ENCODE measurements around the gene EMILIN1.

The EMILIN1 gene

DNA sequence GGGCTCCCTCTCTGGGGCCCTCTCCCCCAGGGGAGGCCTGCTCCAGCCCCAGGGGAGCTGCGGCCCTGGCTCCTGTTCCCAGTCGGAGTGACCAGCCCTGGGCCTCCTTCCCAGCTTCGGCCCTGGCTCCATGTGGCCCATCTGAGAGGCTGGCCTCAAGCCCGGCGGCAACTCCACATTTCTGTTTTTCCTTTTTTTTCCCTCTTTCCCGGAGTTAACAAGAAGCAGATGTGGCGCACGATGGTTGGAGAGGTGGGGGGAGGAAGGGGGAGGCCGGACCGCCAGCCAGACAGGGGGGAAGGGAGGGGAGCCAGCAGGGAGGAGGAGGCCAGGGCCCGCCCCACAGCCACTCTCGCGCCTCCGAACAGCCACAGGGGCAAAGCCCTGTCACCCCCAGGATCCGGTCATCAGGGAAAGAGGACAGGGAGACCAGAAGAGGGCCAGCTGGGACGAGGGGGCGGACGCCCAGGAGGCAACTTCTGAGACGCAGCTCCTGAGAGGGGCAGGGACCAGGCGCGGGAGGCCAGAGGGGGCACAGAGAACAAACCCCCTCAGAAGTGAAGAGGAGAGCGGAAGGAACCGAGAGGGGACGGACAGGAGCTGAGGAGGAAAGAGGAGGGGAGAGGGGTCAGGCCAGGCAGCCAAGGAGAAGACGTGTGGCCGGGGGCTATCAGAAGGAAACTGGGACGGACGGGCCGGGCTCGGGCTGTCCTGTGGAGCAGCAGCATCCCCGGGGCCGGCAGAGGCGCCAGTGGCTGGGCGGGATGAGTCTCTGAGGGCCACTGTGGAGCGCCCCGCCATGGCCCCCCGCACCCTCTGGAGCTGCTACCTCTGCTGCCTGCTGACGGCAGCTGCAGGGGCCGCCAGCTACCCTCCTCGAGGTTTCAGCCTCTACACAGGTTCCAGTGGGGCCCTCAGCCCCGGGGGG, at the start of gene EMILIN1:
Gene EMILIN1 (plus strand): TSS at position 349 of the 928 bp plus-strand sequence. CDS start 451 bp downstream, at position 800.
- no peaks in the 10 kb centered on the region for H3K9me3 Mint-ChIP-seq
- intact Hi-C loops (cut with micrococcal nuclease) = no loop called here
- no peaks in the 10 kb centered on the region for H3K36me3 Mint-ChIP-seq (ENCODE audit: low read depth)
- peak within 1 kb of the TSS; percentile 64 for H3K4me3 Mint-ChIP-seq
- H3K27me3 Mint-ChIP-seq = peaks cover 9% of the 10 kb centered on the region
- peaks cover 76% of the 10 kb centered on the region for H3K4me1 Mint-ChIP-seq (ENCODE audit: low read depth)
- peak within 1 kb of the TSS; percentile 66 for H3K27ac Mint-ChIP-seq

DNA sequence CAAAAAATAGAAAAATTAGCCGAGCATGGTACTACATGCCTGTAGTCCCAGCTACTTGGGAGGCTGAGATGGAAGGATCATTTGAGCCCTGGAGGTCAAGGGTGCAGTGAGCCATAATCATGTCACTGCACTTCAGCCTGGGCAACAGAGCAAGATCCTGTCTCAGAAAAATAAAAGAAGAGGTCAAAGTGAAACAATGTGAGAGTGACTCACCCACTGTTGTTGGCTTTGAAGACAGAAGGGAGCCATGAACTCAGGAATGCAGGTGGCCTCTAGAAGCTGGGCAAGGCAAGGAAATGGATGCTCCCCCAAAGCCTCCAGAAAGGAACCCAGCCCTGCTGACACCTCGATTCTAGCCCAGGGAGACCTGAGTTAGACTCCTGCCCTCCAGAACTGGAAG, 49.4 kb upstream of the EMILIN1 start:
- Mint-ChIP-seq H3K27ac (no peak overlapping the region), H3K27me3 (no peaks in the 10 kb centered on the region), H3K4me1 (ENCODE audit: low read depth) (peaks cover 22% of the 10 kb centered on the region), H3K36me3 (ENCODE audit: low read depth) (peaks cover 70% of the 10 kb centered on the region), H3K4me3 (no peak overlapping the region), H3K9me3 (no peaks in the 10 kb centered on the region)
- intact Hi-C loops (cut with micrococcal nuclease) = no loop called here

DNA sequence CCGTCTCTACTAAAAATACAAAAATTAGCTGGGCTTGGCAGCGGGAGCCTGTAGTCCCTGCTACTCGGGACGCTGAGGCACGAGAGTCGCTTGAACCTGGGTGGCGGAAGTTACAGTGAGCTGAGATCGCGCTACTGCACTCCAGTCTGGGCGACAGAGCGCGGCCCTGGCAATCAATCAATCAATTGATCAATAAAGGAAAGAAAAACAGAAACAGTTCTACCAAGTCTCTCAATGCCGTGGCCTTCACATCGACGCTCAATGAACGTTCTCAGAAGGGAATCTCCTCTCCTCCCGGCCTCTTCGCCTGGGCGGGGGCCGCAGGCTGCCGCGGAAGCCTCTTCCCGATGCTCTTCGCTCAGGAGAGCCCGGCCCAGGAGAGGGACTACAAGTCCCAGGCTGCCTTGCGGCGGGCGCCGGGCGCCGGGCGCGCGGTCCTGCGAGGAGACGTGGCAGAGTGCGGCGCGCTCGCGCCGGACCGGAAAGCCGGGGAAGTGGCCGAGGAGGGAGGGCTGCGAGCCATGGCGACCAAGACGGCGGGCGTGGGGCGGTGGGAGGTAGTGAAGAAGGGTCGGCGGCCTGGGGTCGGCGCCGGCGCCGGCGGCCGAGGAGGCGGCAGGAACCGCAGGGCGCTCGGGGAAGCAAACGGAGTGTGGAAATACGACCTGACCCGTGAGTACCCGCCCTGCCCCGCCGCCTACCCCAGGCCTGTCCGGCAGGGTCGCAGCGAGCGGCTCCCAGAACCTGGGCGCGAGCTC, 45.7 kb upstream of the EMILIN1 start, which contains the start of gene TMEM214:
Gene TMEM214 (plus strand): TSS at position 471 of the 758 bp plus-strand sequence. CDS start 51 bp downstream, at position 522.
- peak within 1 kb of the TSS; percentile 88 for H3K4me3 Mint-ChIP-seq
- H3K9me3 Mint-ChIP-seq = no peaks in the 10 kb centered on the region
- peaks cover 70% of the 10 kb centered on the region for H3K36me3 Mint-ChIP-seq (ENCODE audit: low read depth)
- peak within 1 kb of the TSS; percentile 88 for H3K27ac Mint-ChIP-seq
- peaks cover 34% of the 10 kb centered on the region for H3K4me1 Mint-ChIP-seq (ENCODE audit: low read depth)
- H3K27me3 Mint-ChIP-seq = no peaks in the 10 kb centered on the region
- intact Hi-C loops (cut with micrococcal nuclease) = loop anchor here (1.0 to 5.0 kb wide), 2 partner anchors 19 to 40 kb away; partner anchors contain the start of genes AGBL5 and OST4

DNA sequence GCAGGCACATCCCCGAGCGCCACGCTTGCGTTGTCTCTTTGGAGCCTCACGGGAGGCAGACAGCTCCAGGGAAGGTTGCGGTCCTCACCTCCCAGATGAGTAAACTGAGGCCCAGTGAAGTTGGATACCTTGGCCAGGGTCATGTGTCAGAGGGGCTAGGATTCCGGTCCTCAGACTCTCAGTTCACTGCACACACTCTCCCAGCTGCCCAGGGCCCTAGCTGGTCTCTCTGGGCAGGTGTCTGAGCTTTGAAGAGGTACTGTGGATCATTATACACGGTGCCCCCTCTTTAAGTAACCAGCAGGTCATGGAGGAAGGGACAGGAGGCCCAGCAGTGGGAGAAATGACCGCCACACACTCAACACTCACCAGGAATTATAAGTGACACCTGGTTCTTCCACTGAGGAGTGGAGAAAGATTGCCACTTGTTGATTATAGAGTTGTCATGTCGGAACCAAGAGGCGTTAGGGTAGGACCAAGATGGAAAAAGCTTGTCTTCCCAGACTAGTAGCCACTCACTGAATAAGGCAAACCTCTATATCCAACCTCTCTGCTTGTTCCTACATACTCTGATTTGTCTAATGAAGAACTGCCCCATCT, 45.1 kb upstream of the EMILIN1 start:
- no peaks in the 10 kb centered on the region for H3K27me3 Mint-ChIP-seq
- peaks cover 34% of the 10 kb centered on the region for H3K4me1 Mint-ChIP-seq (ENCODE audit: low read depth)
- H3K9me3 Mint-ChIP-seq = no peaks in the 10 kb centered on the region
- intact Hi-C loops (cut with micrococcal nuclease) = loop anchor here (5.0 kb wide), 1 partner anchor 39 kb away; the partner anchor contains the start of gene OST4
- H3K27ac Mint-ChIP-seq = peak overlapping the region; percentile 88
- peak overlapping the region; percentile 88 for H3K4me3 Mint-ChIP-seq
- H3K36me3 Mint-ChIP-seq (ENCODE audit: low read depth) = peaks cover 70% of the 10 kb centered on the region

DNA sequence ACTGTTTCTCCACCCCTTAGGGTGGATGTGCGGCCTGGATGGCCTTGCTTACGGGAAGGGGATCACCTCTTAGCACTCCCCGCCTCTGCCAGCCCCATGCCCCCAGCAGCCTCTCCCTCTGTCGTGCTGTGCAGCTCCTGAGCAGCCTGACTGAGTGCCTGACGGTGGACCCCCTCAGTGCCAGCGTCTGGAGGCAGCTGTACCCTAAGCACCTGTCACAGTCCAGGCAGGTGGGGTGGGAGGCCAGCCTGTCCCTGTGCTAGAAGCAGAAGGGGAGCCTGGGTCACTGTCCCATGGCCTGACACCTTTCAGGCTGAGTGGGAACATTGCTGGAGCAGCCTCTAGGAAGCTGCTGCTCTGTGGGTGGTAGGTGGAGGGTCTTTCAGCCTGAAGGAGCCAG, 40.4 kb upstream of the EMILIN1 start:
- no peaks in the 10 kb centered on the region for H3K27me3 Mint-ChIP-seq
- H3K36me3 Mint-ChIP-seq (ENCODE audit: low read depth) = peaks cover 95% of the 10 kb centered on the region

DNA sequence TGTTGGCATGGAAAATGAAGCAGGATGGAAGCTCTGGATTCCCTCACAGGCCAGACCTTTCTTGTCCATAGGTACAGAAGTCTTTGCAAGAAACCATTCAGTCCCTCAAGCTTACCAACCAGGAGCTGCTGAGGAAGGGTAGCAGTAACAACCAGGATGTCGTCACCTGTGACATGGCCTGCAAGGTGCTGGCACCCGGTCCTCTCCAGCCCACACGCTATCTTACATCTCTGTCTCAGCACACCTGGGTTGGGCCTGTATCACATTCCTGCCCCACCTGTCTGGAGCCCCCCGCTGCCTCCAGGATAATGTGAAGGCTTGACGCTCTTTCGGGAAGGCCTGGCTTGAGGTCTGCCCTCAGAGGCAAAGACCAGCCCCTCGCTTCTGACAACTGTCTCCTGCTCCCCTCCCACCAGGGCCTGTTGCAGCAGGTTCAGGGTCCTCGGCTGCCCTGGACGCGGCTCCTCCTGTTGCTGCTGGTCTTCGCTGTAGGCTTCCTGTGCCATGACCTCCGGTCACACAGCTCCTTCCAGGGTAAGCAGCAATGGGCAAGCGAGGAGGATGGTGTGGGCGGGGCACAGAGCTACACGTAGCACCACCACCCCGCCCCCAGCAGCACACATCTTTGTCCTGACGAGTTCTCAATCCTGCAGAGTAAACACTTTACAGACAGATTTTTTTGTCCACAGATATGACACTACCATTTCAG, 39.6 kb upstream of the EMILIN1 start:
- Mint-ChIP-seq H3K36me3 (ENCODE audit: low read depth) (peaks cover 90% of the 10 kb centered on the region), H3K27ac (no peak overlapping the region), H3K4me3 (no peak overlapping the region), H3K9me3 (no peaks in the 10 kb centered on the region), H3K27me3 (no peaks in the 10 kb centered on the region), H3K4me1 (ENCODE audit: low read depth) (peaks cover 32% of the 10 kb centered on the region)
- intact Hi-C loops (cut with micrococcal nuclease) = no loop called here

More for the DNA sequence above, 40.4 kb upstream of the EMILIN1 start:
- no peak overlapping the region for H3K4me3 Mint-ChIP-seq
- no peak overlapping the region for H3K27ac Mint-ChIP-seq
- peaks cover 36% of the 10 kb centered on the region for H3K4me1 Mint-ChIP-seq (ENCODE audit: low read depth)
- no peaks in the 10 kb centered on the region for H3K9me3 Mint-ChIP-seq
- intact Hi-C loops (cut with micrococcal nuclease) = no loop called here

DNA sequence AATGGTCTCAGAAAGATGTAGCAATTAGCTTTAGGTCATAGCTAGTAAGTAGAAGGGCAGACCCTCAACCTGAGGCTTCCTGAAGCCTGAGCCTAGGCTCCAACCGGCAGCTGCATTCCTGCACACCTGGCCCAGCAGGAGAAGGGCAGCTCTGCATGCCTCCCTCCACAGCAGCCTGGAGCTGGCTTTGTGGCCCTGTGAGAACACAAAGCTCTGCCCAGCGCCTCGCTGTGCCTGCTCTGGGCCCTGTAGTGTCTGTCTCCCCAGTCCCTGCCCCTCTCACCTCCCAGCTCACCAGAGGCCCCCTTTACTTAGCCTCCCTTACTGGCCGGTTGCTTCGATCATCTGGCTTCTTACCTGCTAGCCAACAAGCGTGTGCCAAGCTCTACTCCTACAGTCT, 39.0 kb upstream of the EMILIN1 start:
- no peak overlapping the region for H3K4me3 Mint-ChIP-seq
- H3K4me1 Mint-ChIP-seq (ENCODE audit: low read depth) = peaks cover 25% of the 10 kb centered on the region
- H3K27me3 Mint-ChIP-seq = no peaks in the 10 kb centered on the region
- no peaks in the 10 kb centered on the region for H3K9me3 Mint-ChIP-seq
- H3K36me3 Mint-ChIP-seq (ENCODE audit: low read depth) = peaks cover 84% of the 10 kb centered on the region
- intact Hi-C loops (cut with micrococcal nuclease) = no loop called here
- no peak overlapping the region for H3K27ac Mint-ChIP-seq

DNA sequence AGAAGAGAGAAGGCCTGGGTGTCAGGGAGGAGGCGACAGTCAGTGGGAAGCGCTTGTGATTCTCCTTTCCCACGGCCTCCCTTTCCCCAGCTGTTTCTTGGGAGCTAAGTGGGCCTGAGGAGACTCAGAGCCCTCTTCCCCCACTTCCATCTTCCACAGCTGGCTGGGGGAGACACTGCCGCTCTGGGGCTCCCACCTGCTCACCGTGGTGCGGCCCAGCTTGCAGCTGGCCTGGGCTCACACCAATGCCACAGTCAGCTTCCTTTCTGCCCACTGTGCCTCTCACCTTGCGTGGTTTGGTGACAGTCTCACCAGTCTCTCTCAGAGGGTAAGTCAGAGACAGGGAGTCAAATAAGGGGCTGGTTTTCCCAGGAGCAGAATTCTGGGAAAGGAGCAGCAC, 38.5 kb upstream of the EMILIN1 start:
- H3K9me3 Mint-ChIP-seq = no peaks in the 10 kb centered on the region
- intact Hi-C loops (cut with micrococcal nuclease) = no loop called here
- H3K27me3 Mint-ChIP-seq = no peaks in the 10 kb centered on the region
- no peak overlapping the region for H3K4me3 Mint-ChIP-seq
- peaks cover 81% of the 10 kb centered on the region for H3K36me3 Mint-ChIP-seq (ENCODE audit: low read depth)
- peaks cover 21% of the 10 kb centered on the region for H3K4me1 Mint-ChIP-seq (ENCODE audit: low read depth)
- no peak overlapping the region for H3K27ac Mint-ChIP-seq

DNA sequence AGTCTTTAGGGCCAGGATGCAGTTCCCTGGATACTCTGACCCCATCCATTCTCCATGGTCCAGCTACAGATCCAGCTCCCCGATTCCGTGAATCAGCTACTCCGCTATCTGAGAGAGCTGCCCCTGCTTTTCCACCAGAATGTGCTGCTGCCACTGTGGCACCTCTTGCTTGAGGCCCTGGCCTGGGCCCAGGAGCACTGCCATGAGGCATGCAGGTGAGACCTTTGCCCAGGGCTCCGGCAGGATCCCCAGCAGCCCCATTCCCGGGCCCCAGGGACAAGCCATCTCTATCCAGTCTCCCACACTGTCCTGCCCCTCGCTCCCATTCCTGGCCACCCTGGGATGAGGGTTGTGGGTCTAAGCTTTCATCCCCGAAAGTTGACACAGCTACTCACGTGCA, 38.1 kb upstream of the EMILIN1 start:
- no peaks in the 10 kb centered on the region for H3K9me3 Mint-ChIP-seq
- no peak overlapping the region for H3K27ac Mint-ChIP-seq
- no peak overlapping the region for H3K4me3 Mint-ChIP-seq
- no peaks in the 10 kb centered on the region for H3K27me3 Mint-ChIP-seq
- peaks cover 77% of the 10 kb centered on the region for H3K36me3 Mint-ChIP-seq (ENCODE audit: low read depth)
- peaks cover 17% of the 10 kb centered on the region for H3K4me1 Mint-ChIP-seq (ENCODE audit: low read depth)
- intact Hi-C loops (cut with micrococcal nuclease) = no loop called here

DNA sequence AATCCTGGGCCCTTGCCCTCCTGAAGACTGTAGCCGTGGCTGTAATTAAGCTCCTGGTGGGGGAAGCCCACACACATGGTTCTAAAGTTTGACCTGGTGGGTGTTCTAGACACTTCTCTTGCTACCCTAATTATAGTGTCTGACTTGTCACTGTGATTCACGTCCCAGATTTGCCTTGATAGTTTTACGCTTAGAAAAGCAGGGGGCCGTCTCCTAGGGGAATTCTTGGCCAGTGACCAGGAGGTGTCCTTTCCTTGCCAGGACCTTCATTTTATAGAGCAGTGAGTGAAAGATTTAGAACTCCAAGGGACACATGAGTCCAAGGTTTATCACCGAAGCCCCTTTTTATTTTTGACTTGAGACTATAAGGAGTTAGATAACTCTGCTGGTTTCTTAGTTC, 36.7 kb upstream of the EMILIN1 start:
- H3K27me3 Mint-ChIP-seq = no peaks in the 10 kb centered on the region
- H3K4me1 Mint-ChIP-seq (ENCODE audit: low read depth) = peaks cover 17% of the 10 kb centered on the region
- peaks cover 62% of the 10 kb centered on the region for H3K36me3 Mint-ChIP-seq (ENCODE audit: low read depth)
- H3K4me3 Mint-ChIP-seq = no peak overlapping the region
- no peak overlapping the region for H3K27ac Mint-ChIP-seq
- intact Hi-C loops (cut with micrococcal nuclease) = no loop called here
- no peaks in the 10 kb centered on the region for H3K9me3 Mint-ChIP-seq

DNA sequence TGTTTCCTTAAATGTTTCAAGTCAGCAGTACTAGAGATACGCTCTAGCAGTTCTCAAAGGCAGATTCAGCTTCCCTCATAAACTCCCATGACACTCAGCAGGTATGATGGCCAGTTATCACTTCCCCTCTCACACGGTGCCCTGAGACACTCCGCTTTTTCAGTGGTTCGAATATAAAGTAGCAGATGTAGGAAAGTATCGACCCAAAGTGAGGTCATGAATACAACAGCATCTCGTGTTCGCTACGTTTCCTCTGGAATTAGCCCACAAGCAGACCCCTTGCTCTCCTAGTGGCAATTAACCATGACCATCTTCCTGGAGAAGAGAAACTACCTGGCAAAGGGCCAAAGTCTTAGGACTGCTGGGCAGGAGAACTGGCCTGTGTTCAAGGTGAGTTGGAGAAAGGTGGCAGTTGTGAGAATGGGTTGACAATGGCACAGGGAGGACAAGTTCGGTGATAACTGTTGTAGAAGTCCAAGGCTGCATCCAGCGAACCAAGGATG, 36.2 kb upstream of the EMILIN1 start:
- intact Hi-C loops (cut with micrococcal nuclease) = no loop called here
- H3K4me3 Mint-ChIP-seq = no peak overlapping the region
- no peak overlapping the region for H3K27ac Mint-ChIP-seq
- no peaks in the 10 kb centered on the region for H3K27me3 Mint-ChIP-seq
- peaks cover 17% of the 10 kb centered on the region for H3K4me1 Mint-ChIP-seq (ENCODE audit: low read depth)
- H3K36me3 Mint-ChIP-seq (ENCODE audit: low read depth) = peaks cover 57% of the 10 kb centered on the region
- no peaks in the 10 kb centered on the region for H3K9me3 Mint-ChIP-seq

DNA sequence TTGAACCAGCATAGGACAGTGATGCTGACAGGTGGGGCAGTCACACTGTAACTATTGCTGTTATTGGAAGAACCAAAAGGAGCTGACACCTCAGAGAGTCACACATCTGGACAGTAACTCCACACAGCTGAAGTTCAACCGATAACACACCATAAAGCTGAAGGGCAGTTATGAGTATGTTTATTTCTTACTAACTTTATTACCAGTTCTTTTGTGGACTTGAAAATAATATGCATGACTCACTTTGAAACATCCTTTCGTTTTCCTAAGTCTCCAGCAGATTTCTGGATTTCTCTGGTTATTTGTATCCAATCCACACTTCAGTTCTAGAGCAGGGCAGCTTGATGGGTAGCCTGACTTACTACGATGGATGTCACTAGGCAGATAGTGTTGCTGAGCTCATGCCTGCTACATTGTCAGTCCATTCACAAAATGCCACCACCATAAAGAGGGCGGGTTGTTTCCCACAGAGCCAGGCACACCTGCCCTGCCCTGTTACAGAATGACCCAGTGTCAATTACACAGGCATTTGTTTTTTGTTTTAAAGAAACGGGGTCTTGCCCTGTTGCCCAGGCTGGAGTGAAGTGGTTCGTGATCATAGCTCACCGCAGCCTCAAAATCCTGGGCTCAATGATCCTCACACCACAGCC, 35.3 kb upstream of the EMILIN1 start:
- Mint-ChIP-seq H3K36me3 (ENCODE audit: low read depth) (peaks cover 48% of the 10 kb centered on the region), H3K27ac (no peak overlapping the region), H3K27me3 (no peaks in the 10 kb centered on the region), H3K4me1 (ENCODE audit: low read depth) (peaks cover 17% of the 10 kb centered on the region), H3K4me3 (no peak overlapping the region), H3K9me3 (no peaks in the 10 kb centered on the region)
- intact Hi-C loops (cut with micrococcal nuclease) = no loop called here

Data from dendritic cell treated with granulocyte-macrophage colony-stimulating factor and Interleukin-4, amounts not matched to agents 40 ng/mL and 50 ng/mL, for 4 days (primary cell).